OCI-LY3 (cell line): Measurements from ENCODE around the gene SLC1A1.

Experiments
- H2AFZ ChIP-seq: fragments of 200-600, 300-600 bp; shearing (Covaris generic); 2 replicates; pipeline ENCODE4 v1.6.0; 2014; ENCODE audit warnings: antibody characterized with exemption, low read depth, low read length
- H3K27ac ChIP-seq: fragments of 200-600, 300-600 bp; sonication (generic); 2 replicates; pipeline ENCODE4 v1.5.1; 2014; ENCODE audit warnings: mild to moderate bottlenecking, low read length, moderate library complexity, mixed read lengths
- H3K27me3 ChIP-seq: fragments of 200-600, 300-600 bp; sonication (generic); 2 replicates; pipeline ENCODE4 v1.6.1; 2014; ENCODE audit warnings: low read depth, low read length, mixed read lengths
- H3K36me3 ChIP-seq: fragments of 200-600, 300-600 bp; sonication (generic); replicated peaks from 2 replicates; pipeline ENCODE3; 2014; ENCODE audit warnings: low read depth, low read length, mixed read lengths
- H3K4me1 ChIP-seq: fragments of 300-600, 200-600 bp; sonication (generic); 2 replicates; pipeline ENCODE4 v1.6.1; 2014; ENCODE audit warnings: low read length, mixed read lengths
- H3K4me2 ChIP-seq: fragments of 200-600, 300-600 bp; sonication (generic); 2 replicates; pipeline ENCODE4 v1.6.1; 2014; ENCODE audit warnings: low read length, mixed read lengths
- H3K4me3 ChIP-seq: fragments of 300-600, 200-600 bp; sonication (generic); 2 replicates; pipeline ENCODE4 v1.5.1; 2014; ENCODE audit warnings: antibody characterized with exemption, mild to moderate bottlenecking, low read length, moderate library complexity
- H3K79me2 ChIP-seq: fragments of 300-600, 200-600 bp; shearing (Covaris generic); 2 replicates; pipeline ENCODE4 v1.6.1; 2014; ENCODE audit warnings: mild to moderate bottlenecking, low read length, mixed read lengths
- H3K9ac ChIP-seq: fragments of 300-600, 200-600 bp; shearing (Covaris generic); 2 replicates; pipeline ENCODE4 v1.6.0; 2014; ENCODE audit warnings: mild to moderate bottlenecking, low read length, moderate library complexity
- H3K9me3 ChIP-seq: fragments of 200-600, 300-600 bp; shearing (Covaris generic); 2 replicates; pipeline ENCODE4 v1.6.1; 2014; ENCODE audit warnings: low read length, mixed read lengths; ENCODE audit not compliant: insufficient read depth
- H4K20me1 ChIP-seq: fragments of 200-600, 300-600 bp; sonication (generic); 2 replicates; pipeline ENCODE4 v1.6.1; 2016; ENCODE audit warnings: low read length, mixed read lengths; ENCODE audit not compliant: insufficient read depth
- CTCF ChIP-seq: fragments of 200-600, 300-600 bp; sonication (generic); IDR thresholded peaks from 2 replicates; pipeline ENCODE4 v1.5.1; 2014; ENCODE audit warnings: antibody characterized with exemption, low read length, low read depth
- EZH2phosphoT487 ChIP-seq: fragments of 200-600 bp; shearing (Covaris generic); IDR thresholded peaks from 2 replicates; pipeline ENCODE4 v1.6.1; 2018; ENCODE audit warnings: antibody characterized with exemption, mixed run types, low read depth

Gene SLC1A1

GRCh38 chr9:4615251-4615650 is 125.0 kb downstream of the SLC1A1 start:
- no peaks in the 10 kb centered on the region for H3K9me3 ChIP-seq

GRCh38 chr9:4615778-4616177 is 125.5 kb downstream of the SLC1A1 start:
- Histone ChIP-seq H3K4me1 (no peaks in the 10 kb centered on the region), H3K27ac (no peak overlapping the region), H3K36me3 (no peaks in the 10 kb centered on the region), H2AFZ (no peak overlapping the region), H3K79me2 (no peaks in the 10 kb centered on the region), H3K4me2 (no peak overlapping the region), H3K9me3 (no peaks in the 10 kb centered on the region), H3K27me3 (peaks cover 5% of the 10 kb centered on the region; the same call in 1 of the 2 replicates), H4K20me1 (no peaks in the 10 kb centered on the region), H3K9ac (no peak overlapping the region), H3K4me3 (no peak overlapping the region)
- TF ChIP-seq CTCF (no peak), EZH2phosphoT487 (no peak)

More at GRCh38 chr9:4615251-4615650, 125.0 kb downstream of the SLC1A1 start:
- H3K9ac ChIP-seq = no peak overlapping the region
- no peak overlapping the region for H2AFZ ChIP-seq
- no peaks in the 10 kb centered on the region for H4K20me1 ChIP-seq
- H3K27ac ChIP-seq = no peak overlapping the region
- no peaks in the 10 kb centered on the region for H3K4me1 ChIP-seq
- H3K36me3 ChIP-seq = no peaks in the 10 kb centered on the region
- H3K4me2 ChIP-seq = no peak overlapping the region
- TF ChIP-seq CTCF = no peak
- no peak for TF ChIP-seq EZH2phosphoT487
- H3K27me3 ChIP-seq = peaks cover 5% of the 10 kb centered on the region; the same call in 1 of the 2 replicates
- no peaks in the 10 kb centered on the region for H3K79me2 ChIP-seq
- no peak overlapping the region for H3K4me3 ChIP-seq

GRCh38 chr9:4617752-4618151 is 127.5 kb downstream of the SLC1A1 start:
- no peak overlapping the region for H2AFZ ChIP-seq
- no peak overlapping the region for H3K4me2 ChIP-seq
- H3K4me3 ChIP-seq = no peak overlapping the region
- no peaks in the 10 kb centered on the region for H3K79me2 ChIP-seq
- no peak overlapping the region for H3K27ac ChIP-seq
- no peaks in the 10 kb centered on the region for H4K20me1 ChIP-seq
- peaks cover 5% of the 10 kb centered on the region; the same call in 1 of the 2 replicates for H3K27me3 ChIP-seq
- no peaks in the 10 kb centered on the region for H3K36me3 ChIP-seq
- no peak overlapping the region for H3K9ac ChIP-seq
- H3K9me3 ChIP-seq = no peaks in the 10 kb centered on the region
- TF ChIP-seq EZH2phosphoT487 = no peak
- H3K4me1 ChIP-seq = no peaks in the 10 kb centered on the region

GRCh38 chr9:4618700-4619099 is 128.4 kb downstream of the SLC1A1 start:
- Histone ChIP-seq H3K36me3 (no peaks in the 10 kb centered on the region), H2AFZ (no peak overlapping the region), H4K20me1 (no peaks in the 10 kb centered on the region), H3K4me3 (no peak overlapping the region), H3K4me2 (no peak overlapping the region), H3K27me3 (peaks cover 5% of the 10 kb centered on the region; the same call in 1 of the 2 replicates), H3K79me2 (no peaks in the 10 kb centered on the region), H3K27ac (no peak overlapping the region), H3K4me1 (no peaks in the 10 kb centered on the region), H3K9me3 (no peaks in the 10 kb centered on the region), H3K9ac (no peak overlapping the region)
- no peak for TF ChIP-seq EZH2phosphoT487
- no peak for TF ChIP-seq CTCF
